GM23338 (cell line): ENCODE data around the gene EPS8L1.
A peak's percentile ranks its signal among the peaks of the same experiment; 100 is the strongest.

Experiments
- CREB1 ChIP-seq: fragments of 250-450 bp; sonication (Bioruptor Pico); IDR thresholded peaks from 2 replicates; pipeline ENCODE4 v1.5.0; 2020; ENCODE audit warnings: low read depth, mild to moderate bottlenecking, moderate library complexity
- EZH2 ChIP-seq: fragments of 200-600 bp; sonication (generic); IDR thresholded peaks from one replicate; pipeline ENCODE4 v1.8.0; 2017; ENCODE audit warnings: antibody characterized with exemption, mild to moderate bottlenecking, low read depth; ENCODE audit not compliant: unreplicated experiment
- EZH2phosphoT487 ChIP-seq: fragments of 200-600 bp; sonication (generic); IDR thresholded peaks from one replicate; pipeline ENCODE4 v1.8.1; 2018; ENCODE audit warnings: antibody characterized with exemption; ENCODE audit not compliant: unreplicated experiment
- JUNB ChIP-seq: IDR thresholded peaks from one replicate; pipeline ENCODE4 v1.6.1; 2016; ENCODE audit warnings: antibody characterized with exemption; ENCODE audit not compliant: unreplicated experiment
- NANOG ChIP-seq: IDR thresholded peaks from 2 replicates; pipeline ENCODE4 v1.6.1; 2016; ENCODE audit warnings: antibody characterized with exemption, borderline replicate concordance
- POLR2AphosphoS5 ChIP-seq: IDR thresholded peaks from 2 replicates; pipeline ENCODE4 v1.6.1; 2016; ENCODE audit warnings: antibody characterized with exemption, low read depth
- STAT1 ChIP-seq: IDR thresholded peaks from one replicate; pipeline ENCODE4 v1.6.1; 2016; ENCODE audit warnings: antibody characterized with exemption; ENCODE audit not compliant: unreplicated experiment
- ZNF331 ChIP-seq: fragments of 250-450 bp; sonication (Bioruptor Pico); IDR thresholded peaks from 2 replicates; pipeline ENCODE4 v1.5.0; 2020; ENCODE audit warnings: low read depth, mild to moderate bottlenecking, moderate library complexity
- TF ChIP-seq, protein P1 (sequence below), 2 experiments: fragments of 200-600 bp in 1 of 2; sonication (generic) in 1 of 2; conservative IDR thresholded peaks; 2 replicates each; pipeline versions ENCODE4 v1.5.1 to v1.6.1; 2016 to 2017; ENCODE audit warnings: antibody characterized with exemption in 2 of 2, low read depth in 2 of 2, mild to moderate bottlenecking in 2 of 2, moderate library complexity in 1 of 2
- TF ChIP-seq, protein P2 (sequence below): IDR thresholded peaks from 2 replicates; pipeline ENCODE4 v1.6.1; 2016; ENCODE audit warnings: antibody characterized with exemption
- TF ChIP-seq, protein P3 (sequence below): IDR thresholded peaks from one replicate; pipeline ENCODE4 v1.6.1; 2018; ENCODE audit warnings: antibody characterized with exemption; ENCODE audit not compliant: unreplicated experiment

DNA sequence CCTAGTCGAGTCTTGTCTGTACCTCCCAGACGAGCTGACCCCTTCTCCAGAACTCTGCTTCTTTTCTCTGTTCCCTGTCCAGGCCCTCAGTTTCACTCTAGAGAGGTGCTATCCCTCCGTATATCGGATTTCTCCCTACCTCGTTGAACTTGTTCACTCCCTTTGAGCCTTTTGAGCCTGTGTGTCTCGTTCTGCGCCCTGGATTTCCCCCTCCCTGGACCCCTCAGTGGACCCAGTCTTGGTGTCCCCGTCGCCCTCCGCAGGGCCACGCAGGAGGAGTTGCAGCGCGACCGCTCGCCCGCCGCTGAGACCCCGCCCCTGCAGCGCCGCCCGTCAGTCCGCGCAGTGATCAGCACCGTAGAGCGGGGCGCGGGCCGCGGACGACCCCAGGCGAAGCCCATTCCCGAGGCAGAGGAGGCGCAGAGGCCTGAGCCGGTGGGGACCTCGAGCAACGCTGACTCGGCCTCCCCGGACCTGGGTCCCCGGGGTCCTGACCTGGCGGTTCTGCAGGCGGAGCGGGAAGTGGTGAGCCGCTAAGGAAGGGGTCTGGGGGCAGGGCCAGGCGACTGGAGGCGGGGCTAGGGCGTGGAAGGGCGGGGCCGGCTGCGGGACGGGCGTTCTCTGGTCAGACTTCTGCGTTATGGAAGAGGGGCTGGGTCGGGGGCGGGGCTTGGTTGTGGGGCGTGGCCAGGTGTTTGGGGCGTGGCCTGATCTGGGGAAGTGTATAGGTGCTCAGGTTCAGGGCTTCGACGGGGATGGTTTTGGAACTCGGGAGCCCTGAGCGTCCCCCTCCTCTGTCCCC is 5.5 kb downstream of the EPS8L1 start:
- TF ChIP-seq, protein P1, sequence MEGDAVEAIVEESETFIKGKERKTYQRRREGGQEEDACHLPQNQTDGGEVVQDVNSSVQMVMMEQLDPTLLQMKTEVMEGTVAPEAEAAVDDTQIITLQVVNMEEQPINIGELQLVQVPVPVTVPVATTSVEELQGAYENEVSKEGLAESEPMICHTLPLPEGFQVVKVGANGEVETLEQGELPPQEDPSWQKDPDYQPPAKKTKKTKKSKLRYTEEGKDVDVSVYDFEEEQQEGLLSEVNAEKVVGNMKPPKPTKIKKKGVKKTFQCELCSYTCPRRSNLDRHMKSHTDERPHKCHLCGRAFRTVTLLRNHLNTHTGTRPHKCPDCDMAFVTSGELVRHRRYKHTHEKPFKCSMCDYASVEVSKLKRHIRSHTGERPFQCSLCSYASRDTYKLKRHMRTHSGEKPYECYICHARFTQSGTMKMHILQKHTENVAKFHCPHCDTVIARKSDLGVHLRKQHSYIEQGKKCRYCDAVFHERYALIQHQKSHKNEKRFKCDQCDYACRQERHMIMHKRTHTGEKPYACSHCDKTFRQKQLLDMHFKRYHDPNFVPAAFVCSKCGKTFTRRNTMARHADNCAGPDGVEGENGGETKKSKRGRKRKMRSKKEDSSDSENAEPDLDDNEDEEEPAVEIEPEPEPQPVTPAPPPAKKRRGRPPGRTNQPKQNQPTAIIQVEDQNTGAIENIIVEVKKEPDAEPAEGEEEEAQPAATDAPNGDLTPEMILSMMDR (conservative IDR thresholded peaks at IDR 0.05; ENCODE audit: low read depth in 2 of 2): no peak
- TF ChIP-seq EZH2 (no peak), POLR2AphosphoS5 (peak; percentile 68), STAT1 (no peak), ZNF331 (CRISPR knock-in tag) (peak; percentile 77), CREB1 (CRISPR knock-in tag) (no peak), EZH2phosphoT487 (no peak), JUNB (no peak), NANOG (no peak)
- TF ChIP-seq, protein P2, sequence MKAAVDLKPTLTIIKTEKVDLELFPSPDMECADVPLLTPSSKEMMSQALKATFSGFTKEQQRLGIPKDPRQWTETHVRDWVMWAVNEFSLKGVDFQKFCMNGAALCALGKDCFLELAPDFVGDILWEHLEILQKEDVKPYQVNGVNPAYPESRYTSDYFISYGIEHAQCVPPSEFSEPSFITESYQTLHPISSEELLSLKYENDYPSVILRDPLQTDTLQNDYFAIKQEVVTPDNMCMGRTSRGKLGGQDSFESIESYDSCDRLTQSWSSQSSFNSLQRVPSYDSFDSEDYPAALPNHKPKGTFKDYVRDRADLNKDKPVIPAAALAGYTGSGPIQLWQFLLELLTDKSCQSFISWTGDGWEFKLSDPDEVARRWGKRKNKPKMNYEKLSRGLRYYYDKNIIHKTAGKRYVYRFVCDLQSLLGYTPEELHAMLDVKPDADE: no peak
- TF ChIP-seq, protein P3, sequence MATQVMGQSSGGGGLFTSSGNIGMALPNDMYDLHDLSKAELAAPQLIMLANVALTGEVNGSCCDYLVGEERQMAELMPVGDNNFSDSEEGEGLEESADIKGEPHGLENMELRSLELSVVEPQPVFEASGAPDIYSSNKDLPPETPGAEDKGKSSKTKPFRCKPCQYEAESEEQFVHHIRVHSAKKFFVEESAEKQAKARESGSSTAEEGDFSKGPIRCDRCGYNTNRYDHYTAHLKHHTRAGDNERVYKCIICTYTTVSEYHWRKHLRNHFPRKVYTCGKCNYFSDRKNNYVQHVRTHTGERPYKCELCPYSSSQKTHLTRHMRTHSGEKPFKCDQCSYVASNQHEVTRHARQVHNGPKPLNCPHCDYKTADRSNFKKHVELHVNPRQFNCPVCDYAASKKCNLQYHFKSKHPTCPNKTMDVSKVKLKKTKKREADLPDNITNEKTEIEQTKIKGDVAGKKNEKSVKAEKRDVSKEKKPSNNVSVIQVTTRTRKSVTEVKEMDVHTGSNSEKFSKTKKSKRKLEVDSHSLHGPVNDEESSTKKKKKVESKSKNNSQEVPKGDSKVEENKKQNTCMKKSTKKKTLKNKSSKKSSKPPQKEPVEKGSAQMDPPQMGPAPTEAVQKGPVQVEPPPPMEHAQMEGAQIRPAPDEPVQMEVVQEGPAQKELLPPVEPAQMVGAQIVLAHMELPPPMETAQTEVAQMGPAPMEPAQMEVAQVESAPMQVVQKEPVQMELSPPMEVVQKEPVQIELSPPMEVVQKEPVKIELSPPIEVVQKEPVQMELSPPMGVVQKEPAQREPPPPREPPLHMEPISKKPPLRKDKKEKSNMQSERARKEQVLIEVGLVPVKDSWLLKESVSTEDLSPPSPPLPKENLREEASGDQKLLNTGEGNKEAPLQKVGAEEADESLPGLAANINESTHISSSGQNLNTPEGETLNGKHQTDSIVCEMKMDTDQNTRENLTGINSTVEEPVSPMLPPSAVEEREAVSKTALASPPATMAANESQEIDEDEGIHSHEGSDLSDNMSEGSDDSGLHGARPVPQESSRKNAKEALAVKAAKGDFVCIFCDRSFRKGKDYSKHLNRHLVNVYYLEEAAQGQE: no peak
